Measurements from ENCODE around the gene TIMM9. TPM values are rescaled to one million over a fixed set of nuclear protein-coding genes. Genes with fewer than 3 reads are reported as not detected.
A peak's percentile ranks its signal among the peaks of the same experiment; 100 is the strongest.

The TIMM9 gene
- 73.3 TPM for polyA plus RNA-seq
- long read RNA-seq, donor 1, partial matches to known transcripts = 10 of 11 reads
- long read RNA-seq, donor 1, other reads (novel, unspliced or antisense) = 0 of 11 reads
- long read RNA-seq, donor 2, transcript TIMM9-205 (4 exons, 430 nt) = major isoform, 6 of 38 reads
- long read RNA-seq, donor 2, partial matches to known transcripts = 29 of 38 reads
- long read RNA-seq, donor 2, other reads (novel, unspliced or antisense) = 0 of 38 reads
- long read RNA-seq, donor 3 = 0 reads
- long read RNA-seq, donor 4, partial matches to known transcripts = 0 of 2 reads
- long read RNA-seq, donor 4, other reads (novel, unspliced or antisense) = 0 of 2 reads
- long read RNA-seq, donor 5, partial matches to known transcripts = 7 of 8 reads
- long read RNA-seq, donor 5, other reads (novel, unspliced or antisense) = 0 of 8 reads
- long read RNA-seq, donor 6, partial matches to known transcripts = 25 of 30 reads
- long read RNA-seq, donor 6, other reads (novel, unspliced or antisense) = 0 of 30 reads
- long read RNA-seq, donor 7, partial matches to known transcripts = 12 of 14 reads
- long read RNA-seq, donor 7, other reads (novel, unspliced or antisense) = 0 of 14 reads
- long read RNA-seq, donor 8, partial matches to known transcripts = 53 of 58 reads
- long read RNA-seq, donor 8, other reads (novel, unspliced or antisense) = 0 of 58 reads
- long read RNA-seq, donor 9, partial matches to known transcripts = 37 of 39 reads
- long read RNA-seq, donor 9, other reads (novel, unspliced or antisense) = 0 of 39 reads
- long read RNA-seq, donor 10, transcript TIMM9-205 (4 exons, 430 nt) = major isoform, 5 of 51 reads
- long read RNA-seq, donor 10, partial matches to known transcripts = 45 of 51 reads
- long read RNA-seq, donor 10, other reads (novel, unspliced or antisense) = 0 of 51 reads
- long read RNA-seq, donor 11, partial matches to known transcripts = 20 of 23 reads
- long read RNA-seq, donor 11, other reads (novel, unspliced or antisense) = 0 of 23 reads

GRCh38 chr14:58427281-58428117 lies at the start of gene TIMM9, which contains the start of gene KIAA0586:
Gene TIMM9, minus strand, starts transcription at chr14:58427531. Its CDS starts 15,586 bp downstream, at chr14:58411945.
Gene KIAA0586, plus strand, starts transcription at chr14:58427719. Its CDS starts 546 bp downstream, at chr14:58428265.
- Histone ChIP-seq H3K9me3 (ENCODE audit: control insufficient read depth, low read depth, low read length) (no peaks in the 10 kb centered on the region), H3K27me3 (ENCODE audit: control insufficient read depth, insufficient read depth, low read length) (no peaks in the 10 kb centered on the region), H3K4me1 (ENCODE audit: control insufficient read depth, insufficient read depth, low read length) (peaks cover 6% of the 10 kb centered on the region), H3K27ac (ENCODE audit: low read length) (peak within 1 kb of the TSS; percentile 92), H3K4me3 (ENCODE audit: low read length) (peak within 1 kb of the TSS; percentile 94), H3K36me3 (ENCODE audit: control insufficient read depth, insufficient read depth, low read length) (peaks cover 6% of the 10 kb centered on the region)
- DNase-seq = peak; percentile 97 to 98
- 0% methylated on average over 1 of the region's 33 CpGs for WGBS (ENCODE audit: insufficient coverage, low lambda C conversion rate)

- no peak overlapping the region for H3K27ac ChIP-seq (ENCODE audit: low read length)
- peaks cover 14% of the 10 kb centered on the region for H3K36me3 ChIP-seq (ENCODE audit: control insufficient read depth, insufficient read depth, low read length)
- no peaks in the 10 kb centered on the region for H3K4me1 ChIP-seq (ENCODE audit: control insufficient read depth, insufficient read depth, low read length)
- no peak for DNase-seq
- no peak overlapping the region for H3K4me3 ChIP-seq (ENCODE audit: low read length)
- H3K27me3 ChIP-seq (ENCODE audit: control insufficient read depth, insufficient read depth, low read length) = no peaks in the 10 kb centered on the region
- 100% methylated on average over 1 of the region's 1 CpG for WGBS (ENCODE audit: insufficient coverage, low lambda C conversion rate)
- H3K9me3 ChIP-seq (ENCODE audit: control insufficient read depth, low read depth, low read length) = no peaks in the 10 kb centered on the region
Observed at GRCh38 chr14:58476320-58476719, 49.0 kb upstream of the TIMM9 start.

- no peak for DNase-seq
- Histone ChIP-seq H3K27me3 (ENCODE audit: control insufficient read depth, insufficient read depth, low read length) (no peaks in the 10 kb centered on the region), H3K36me3 (ENCODE audit: control insufficient read depth, insufficient read depth, low read length) (peaks cover 27% of the 10 kb centered on the region), H3K9me3 (ENCODE audit: control insufficient read depth, low read depth, low read length) (no peaks in the 10 kb centered on the region), H3K4me1 (ENCODE audit: control insufficient read depth, insufficient read depth, low read length) (no peaks in the 10 kb centered on the region), H3K4me3 (ENCODE audit: low read length) (no peak overlapping the region), H3K27ac (ENCODE audit: low read length) (no peak overlapping the region)
- 100% methylated on average over 1 of the region's 5 CpGs for WGBS (ENCODE audit: insufficient coverage, low lambda C conversion rate)
Observed at GRCh38 chr14:58469309-58469708, 42.0 kb upstream of the TIMM9 start.

GRCh38 chr14:58467575-58467974 lies 40.2 kb upstream of the TIMM9 start:
- H3K4me3 ChIP-seq (ENCODE audit: low read length) = no peak overlapping the region
- DNase-seq = no peak
- H3K36me3 ChIP-seq (ENCODE audit: control insufficient read depth, insufficient read depth, low read length) = peaks cover 30% of the 10 kb centered on the region
- H3K27me3 ChIP-seq (ENCODE audit: control insufficient read depth, insufficient read depth, low read length) = no peaks in the 10 kb centered on the region
- WGBS (ENCODE audit: insufficient coverage, low lambda C conversion rate) = 100% methylated on average over 1 of the region's 2 CpGs
- H3K9me3 ChIP-seq (ENCODE audit: control insufficient read depth, low read depth, low read length) = no peaks in the 10 kb centered on the region
- H3K4me1 ChIP-seq (ENCODE audit: control insufficient read depth, insufficient read depth, low read length) = no peaks in the 10 kb centered on the region
- no peak overlapping the region for H3K27ac ChIP-seq (ENCODE audit: low read length)

GRCh38 chr14:58466459-58466858 lies 39.1 kb upstream of the TIMM9 start:
- Histone ChIP-seq H3K27ac (ENCODE audit: low read length) (no peak overlapping the region), H3K9me3 (ENCODE audit: control insufficient read depth, low read depth, low read length) (no peaks in the 10 kb centered on the region), H3K4me3 (ENCODE audit: low read length) (no peak overlapping the region), H3K4me1 (ENCODE audit: control insufficient read depth, insufficient read depth, low read length) (no peaks in the 10 kb centered on the region), H3K27me3 (ENCODE audit: control insufficient read depth, insufficient read depth, low read length) (no peaks in the 10 kb centered on the region), H3K36me3 (ENCODE audit: control insufficient read depth, insufficient read depth, low read length) (peaks cover 32% of the 10 kb centered on the region)
- no peak for DNase-seq
- no CpG with 5 or more reads among the region's 1 CpG for WGBS (ENCODE audit: insufficient coverage, low lambda C conversion rate)

- H3K4me3 ChIP-seq (ENCODE audit: low read length) = no peak overlapping the region
- H3K27me3 ChIP-seq (ENCODE audit: control insufficient read depth, insufficient read depth, low read length) = no peaks in the 10 kb centered on the region
- no peaks in the 10 kb centered on the region for H3K4me1 ChIP-seq (ENCODE audit: control insufficient read depth, insufficient read depth, low read length)
- peak in 1 of 2 donors; percentile 1 for DNase-seq
- H3K27ac ChIP-seq (ENCODE audit: low read length) = no peak overlapping the region
- H3K36me3 ChIP-seq (ENCODE audit: control insufficient read depth, insufficient read depth, low read length) = peaks cover 35% of the 10 kb centered on the region
- 83% methylated on average over 1 of the region's 2 CpGs for WGBS (ENCODE audit: insufficient coverage, low lambda C conversion rate)
- no peaks in the 10 kb centered on the region for H3K9me3 ChIP-seq (ENCODE audit: control insufficient read depth, low read depth, low read length)
Observed at GRCh38 chr14:58465421-58465820, 38.1 kb upstream of the TIMM9 start.

- Histone ChIP-seq H3K9me3 (ENCODE audit: control insufficient read depth, low read depth, low read length) (no peaks in the 10 kb centered on the region), H3K4me3 (ENCODE audit: low read length) (no peak overlapping the region), H3K4me1 (ENCODE audit: control insufficient read depth, insufficient read depth, low read length) (no peaks in the 10 kb centered on the region), H3K27me3 (ENCODE audit: control insufficient read depth, insufficient read depth, low read length) (no peaks in the 10 kb centered on the region), H3K27ac (ENCODE audit: low read length) (no peak overlapping the region), H3K36me3 (ENCODE audit: control insufficient read depth, insufficient read depth, low read length) (peaks cover 35% of the 10 kb centered on the region)
- WGBS (ENCODE audit: insufficient coverage, low lambda C conversion rate) = 100% methylated on average over 2 of the region's 8 CpGs
- DNase-seq = no peak
Observed at GRCh38 chr14:58464652-58465051, 37.3 kb upstream of the TIMM9 start.

GRCh38 chr14:58463147-58463546 lies 35.8 kb upstream of the TIMM9 start:
- no peak overlapping the region for H3K27ac ChIP-seq (ENCODE audit: low read length)
- H3K27me3 ChIP-seq (ENCODE audit: control insufficient read depth, insufficient read depth, low read length) = no peaks in the 10 kb centered on the region
- peaks cover 22% of the 10 kb centered on the region for H3K36me3 ChIP-seq (ENCODE audit: control insufficient read depth, insufficient read depth, low read length)
- no peaks in the 10 kb centered on the region for H3K4me1 ChIP-seq (ENCODE audit: control insufficient read depth, insufficient read depth, low read length)
- H3K4me3 ChIP-seq (ENCODE audit: low read length) = no peak overlapping the region
- no CpG with 5 or more reads among the region's 2 CpGs for WGBS (ENCODE audit: insufficient coverage, low lambda C conversion rate)
- no peak for DNase-seq
- no peaks in the 10 kb centered on the region for H3K9me3 ChIP-seq (ENCODE audit: control insufficient read depth, low read depth, low read length)

- Histone ChIP-seq H3K4me1 (ENCODE audit: control insufficient read depth, insufficient read depth, low read length) (no peaks in the 10 kb centered on the region), H3K36me3 (ENCODE audit: control insufficient read depth, insufficient read depth, low read length) (peaks cover 24% of the 10 kb centered on the region), H3K27ac (ENCODE audit: low read length) (no peak overlapping the region), H3K4me3 (ENCODE audit: low read length) (no peak overlapping the region), H3K9me3 (ENCODE audit: control insufficient read depth, low read depth, low read length) (no peaks in the 10 kb centered on the region), H3K27me3 (ENCODE audit: control insufficient read depth, insufficient read depth, low read length) (no peaks in the 10 kb centered on the region)
- DNase-seq = no peak
- WGBS (ENCODE audit: insufficient coverage, low lambda C conversion rate) = 100% methylated on average over 1 of the region's 2 CpGs
Observed at GRCh38 chr14:58460772-58461171, 33.4 kb upstream of the TIMM9 start.

Data from large intestine (tissue), 12 donors.